Medulla oblongata (tissue), 1 donor: ENCODE data around the gene MIF4GD.

Source experiments
- DNase-seq: peaks from one replicate; pipeline ENCODE4 v3.0.0-alpha.2; 2015; ENCODE audit errors: extremely low spot score

The MIF4GD gene

DNA sequence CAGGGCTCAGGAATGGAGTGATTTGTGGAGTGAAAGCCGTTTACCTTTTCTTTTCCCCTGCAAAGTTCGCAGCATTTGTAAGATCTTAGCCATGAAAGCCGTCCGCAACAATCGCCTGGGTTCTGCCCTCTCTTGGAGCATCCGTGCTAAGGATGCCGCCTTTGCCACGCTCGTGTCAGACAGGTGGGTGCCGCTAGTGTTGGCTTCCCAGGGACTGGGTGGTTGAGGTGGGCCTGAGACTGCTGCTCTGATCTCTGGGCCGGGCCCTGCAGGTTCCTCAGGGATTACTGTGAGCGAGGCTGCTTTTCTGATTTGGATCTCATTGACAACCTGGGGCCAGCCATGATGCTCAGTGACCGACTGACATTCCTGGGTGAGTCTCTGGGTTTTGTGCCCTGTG lies 38.2 kb downstream of the MIF4GD start:
- DNase-seq, result no peak

DNA sequence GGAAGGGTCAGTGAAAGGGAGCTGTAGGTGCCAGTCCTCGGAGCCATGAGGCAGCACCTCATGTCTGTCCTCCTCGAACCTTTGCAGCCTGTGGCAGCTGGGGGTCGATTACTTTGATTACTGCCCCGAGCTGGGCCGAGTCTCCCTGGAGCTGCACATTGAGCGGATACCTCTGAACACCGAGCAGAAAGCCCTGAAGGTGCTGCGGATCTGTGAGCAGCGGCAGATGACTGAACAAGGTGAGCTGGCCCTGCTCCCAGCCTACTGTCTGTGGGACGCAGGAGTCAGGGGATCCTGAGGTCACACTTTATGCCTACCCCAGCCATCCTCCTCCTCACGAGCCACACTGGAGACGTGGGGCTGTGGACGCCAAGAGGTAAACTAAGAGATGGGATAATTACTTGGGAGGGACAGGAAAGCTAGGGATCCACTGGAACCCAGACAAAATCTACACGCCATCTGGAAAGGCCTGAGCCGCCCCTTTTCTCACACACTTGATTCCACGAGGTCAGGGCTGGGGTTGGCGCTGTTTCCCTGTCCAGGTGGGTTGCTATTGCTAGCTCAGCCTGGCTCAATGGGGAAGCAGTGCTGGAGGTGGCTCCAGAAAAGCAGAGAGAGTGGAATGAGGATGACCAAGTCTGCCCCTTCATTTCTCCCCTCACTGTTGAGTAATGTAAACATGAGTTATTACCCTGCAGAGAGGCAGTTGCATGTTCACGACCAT lies 39.1 kb downstream of the MIF4GD start:
- DNase-seq, result no peak

DNA sequence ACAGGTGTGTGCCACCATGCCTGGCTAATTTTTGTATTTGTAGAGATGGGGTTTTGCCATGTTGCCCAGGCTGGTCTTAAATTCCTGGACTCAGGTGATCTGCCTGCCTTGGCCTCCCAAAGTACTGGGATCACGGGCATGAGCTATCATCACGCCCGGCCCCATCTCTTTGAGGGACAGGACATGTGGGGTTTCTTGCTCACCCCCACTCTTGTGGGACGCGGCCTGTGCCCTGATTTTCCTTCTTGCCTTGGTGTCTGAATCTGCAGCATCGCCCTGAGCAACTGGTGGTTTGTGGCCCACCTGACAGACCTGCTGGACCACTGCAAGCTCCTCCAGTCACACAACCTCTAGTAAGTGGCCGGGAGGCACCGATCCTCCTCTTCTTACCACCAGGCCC lies 40.0 kb downstream of the MIF4GD start:
- no peak for DNase-seq

DNA sequence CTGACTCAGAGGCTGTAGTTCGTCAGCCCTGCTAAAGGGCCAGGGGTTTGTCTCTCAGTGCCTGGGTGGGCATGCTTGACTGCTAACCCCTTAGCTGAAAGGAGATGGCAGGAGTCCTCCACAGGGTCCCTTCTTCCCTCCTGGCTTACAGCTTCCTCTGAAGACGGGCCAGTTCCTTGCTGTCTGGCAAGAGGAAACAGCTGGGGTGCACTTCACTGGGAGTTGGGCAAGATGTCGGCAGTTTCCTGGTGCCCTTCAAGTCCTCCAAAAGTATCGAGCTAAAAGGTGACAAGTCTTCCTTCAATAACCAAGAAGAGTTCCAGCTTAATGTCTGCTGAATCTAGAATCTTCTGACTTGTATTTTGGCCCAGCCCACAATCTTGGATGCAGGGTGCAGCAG lies 42.2 kb downstream of the MIF4GD start:
- no peak for DNase-seq

DNA sequence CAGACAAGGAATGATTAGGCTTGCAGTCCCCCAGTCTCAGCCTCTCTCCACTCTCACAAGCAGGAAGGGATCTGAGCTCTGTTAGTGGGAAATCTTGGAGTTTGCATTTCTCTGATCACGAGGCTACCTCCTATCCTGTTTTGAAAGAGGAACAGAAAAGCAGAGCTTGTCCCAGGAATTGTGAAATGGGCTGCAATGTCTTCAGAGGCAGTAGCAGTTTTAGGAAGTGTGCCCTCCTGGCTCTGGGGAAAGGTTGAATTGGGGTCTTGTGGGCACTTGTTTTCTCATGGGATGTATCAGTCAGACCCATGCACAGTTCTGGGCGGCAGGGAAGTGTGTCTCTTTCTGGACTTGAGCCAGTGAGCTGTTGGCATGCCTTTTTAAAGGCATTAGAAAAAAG lies 42.7 kb downstream of the MIF4GD start:
- peak; percentile 79 for DNase-seq

DNA sequence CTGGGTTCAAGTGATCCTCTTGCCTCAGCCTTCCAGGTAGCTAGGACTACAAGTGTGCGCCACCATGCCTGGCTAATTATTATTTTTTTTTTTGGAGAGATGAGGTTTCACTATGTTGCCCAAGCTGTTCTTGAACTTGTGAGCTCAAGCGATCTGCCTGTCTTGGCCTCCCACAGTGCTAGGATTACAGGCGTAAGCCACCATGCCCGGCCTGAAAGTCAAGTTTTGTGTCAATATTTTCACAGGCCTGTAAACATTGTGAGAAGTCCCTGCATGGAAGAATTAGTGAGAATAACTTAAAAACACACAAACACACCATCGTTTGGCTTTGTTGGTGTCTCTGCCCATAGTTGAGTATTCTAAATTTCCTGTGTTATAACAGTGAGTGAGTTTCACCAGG lies 43.3 kb downstream of the MIF4GD start:
- no peak for DNase-seq

DNA sequence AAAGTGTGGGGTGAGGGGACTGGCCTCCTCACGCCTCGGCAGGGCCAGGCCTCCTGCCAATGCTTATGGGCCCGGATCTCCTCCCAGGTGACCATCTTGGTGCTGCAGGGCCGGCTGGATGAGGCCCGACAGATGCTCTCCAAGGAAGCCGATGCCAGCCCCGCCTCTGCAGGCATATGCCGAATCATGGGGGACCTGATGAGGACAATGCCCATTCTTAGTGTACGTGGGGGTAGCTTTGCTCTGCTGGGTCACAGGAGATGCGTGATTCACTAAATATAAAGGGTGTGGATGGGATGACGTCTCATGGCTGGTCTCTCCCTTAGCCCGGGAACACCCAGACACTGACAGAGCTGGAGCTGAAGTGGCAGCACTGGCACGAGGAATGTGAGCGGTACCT lies 46.0 kb downstream of the MIF4GD start:
- no peak for DNase-seq

DNA sequence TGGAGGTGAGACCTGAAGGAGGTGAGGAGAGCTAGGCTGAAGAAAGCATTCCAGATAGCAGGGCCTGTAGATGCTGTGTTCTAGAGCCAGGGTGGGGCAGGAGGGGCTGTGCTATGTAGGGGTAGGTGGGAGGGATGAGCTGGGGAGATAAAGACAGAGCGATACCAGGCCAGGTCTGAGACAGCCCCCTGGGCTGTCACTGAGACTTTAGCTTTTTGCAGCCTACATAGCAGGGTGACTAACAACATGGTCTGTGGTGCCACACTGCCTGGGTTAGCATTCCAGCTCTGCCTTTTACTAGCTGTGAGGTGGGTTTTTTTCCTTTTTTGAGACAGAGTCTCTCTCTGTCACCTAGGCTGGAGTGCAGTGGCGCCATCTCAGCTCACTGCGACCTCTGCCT lies 51.2 kb downstream of the MIF4GD start:
- DNase-seq, result no peak

DNA sequence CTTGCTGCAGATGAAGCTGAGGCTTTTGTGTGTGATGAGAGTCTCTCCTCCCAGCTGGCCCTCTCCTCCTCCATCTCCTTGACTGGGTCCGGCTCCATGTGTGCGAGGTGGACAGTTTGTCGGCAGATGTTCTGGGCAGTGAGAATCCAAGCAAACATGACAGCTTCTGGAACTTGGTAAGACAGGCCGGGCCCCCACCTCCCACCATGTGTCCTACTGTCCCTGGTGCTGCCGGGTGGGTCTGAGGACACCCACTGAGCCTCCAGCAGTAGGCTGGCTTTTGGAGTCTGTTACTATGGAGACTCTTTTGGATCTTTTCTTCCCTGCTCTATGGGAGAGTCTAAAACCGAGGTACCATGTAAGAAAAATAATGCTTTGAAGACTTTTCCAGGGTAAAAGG lies 52.9 kb downstream of the MIF4GD start:
- no peak for DNase-seq
